PFSK-1 (cell line): ENCODE results near the gene TIGD1.

ENCODE experiments used
- FOXP2 ChIP-seq: optimal IDR thresholded peaks from 2 replicates; pipeline ENCODE3; 2011; ENCODE audit warnings: borderline replicate concordance, control low read depth, inconsistent platforms; ENCODE audit not compliant: insufficient read depth; ENCODE audit errors: extremely low read length, extremely low read depth
- POLR2AphosphoS5 ChIP-seq: IDR thresholded peaks from 2 replicates; pipeline ENCODE4 v1.6.1; 2012; ENCODE audit warnings: low read depth, mild to moderate bottlenecking, control low read depth, low read length, moderate library complexity
- TAF1 ChIP-seq: IDR thresholded peaks from 2 replicates; pipeline ENCODE4 v1.6.1; 2012; ENCODE audit warnings: low read length, control low read depth, borderline replicate concordance; ENCODE audit not compliant: insufficient read depth
- TF ChIP-seq, protein P1 (sequence below), 2 experiments: IDR thresholded peaks; 2 replicates each; pipeline versions ENCODE4 v1.6.1 to v1.8.0; 2011 to 2012; ENCODE audit warnings: low read depth in 2 of 2, low read length in 2 of 2, control low read depth in 1 of 2, inconsistent platforms in 1 of 2, mild to moderate bottlenecking in 1 of 2, moderate library complexity in 1 of 2; ENCODE audit not compliant: insufficient read depth in 1 of 2

DNA sequence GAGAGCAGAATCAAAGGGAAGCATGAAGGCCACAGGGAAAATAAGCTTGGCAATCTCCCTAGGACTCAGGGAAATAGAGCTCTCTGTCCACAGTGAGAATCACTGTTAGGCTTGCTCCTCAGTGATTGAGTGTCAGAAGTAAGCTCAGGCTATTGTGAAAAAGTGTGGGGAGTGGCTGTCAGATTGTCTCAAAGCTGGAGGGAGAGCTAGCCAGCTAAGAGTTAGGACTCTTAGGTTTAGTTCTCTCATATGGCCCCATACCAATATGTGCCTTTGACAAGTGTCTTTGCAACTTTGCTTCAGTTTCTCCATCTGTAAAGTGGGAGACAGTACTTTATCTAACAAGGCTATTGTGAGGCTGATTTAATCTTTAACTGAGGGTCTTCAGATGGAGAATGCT is 17.4 kb upstream of the TIGD1 start:
- TF ChIP-seq POLR2AphosphoS5 (no peak), TAF1 (no peak), FOXP2 (no peak)
- TF ChIP-seq, protein P1, sequence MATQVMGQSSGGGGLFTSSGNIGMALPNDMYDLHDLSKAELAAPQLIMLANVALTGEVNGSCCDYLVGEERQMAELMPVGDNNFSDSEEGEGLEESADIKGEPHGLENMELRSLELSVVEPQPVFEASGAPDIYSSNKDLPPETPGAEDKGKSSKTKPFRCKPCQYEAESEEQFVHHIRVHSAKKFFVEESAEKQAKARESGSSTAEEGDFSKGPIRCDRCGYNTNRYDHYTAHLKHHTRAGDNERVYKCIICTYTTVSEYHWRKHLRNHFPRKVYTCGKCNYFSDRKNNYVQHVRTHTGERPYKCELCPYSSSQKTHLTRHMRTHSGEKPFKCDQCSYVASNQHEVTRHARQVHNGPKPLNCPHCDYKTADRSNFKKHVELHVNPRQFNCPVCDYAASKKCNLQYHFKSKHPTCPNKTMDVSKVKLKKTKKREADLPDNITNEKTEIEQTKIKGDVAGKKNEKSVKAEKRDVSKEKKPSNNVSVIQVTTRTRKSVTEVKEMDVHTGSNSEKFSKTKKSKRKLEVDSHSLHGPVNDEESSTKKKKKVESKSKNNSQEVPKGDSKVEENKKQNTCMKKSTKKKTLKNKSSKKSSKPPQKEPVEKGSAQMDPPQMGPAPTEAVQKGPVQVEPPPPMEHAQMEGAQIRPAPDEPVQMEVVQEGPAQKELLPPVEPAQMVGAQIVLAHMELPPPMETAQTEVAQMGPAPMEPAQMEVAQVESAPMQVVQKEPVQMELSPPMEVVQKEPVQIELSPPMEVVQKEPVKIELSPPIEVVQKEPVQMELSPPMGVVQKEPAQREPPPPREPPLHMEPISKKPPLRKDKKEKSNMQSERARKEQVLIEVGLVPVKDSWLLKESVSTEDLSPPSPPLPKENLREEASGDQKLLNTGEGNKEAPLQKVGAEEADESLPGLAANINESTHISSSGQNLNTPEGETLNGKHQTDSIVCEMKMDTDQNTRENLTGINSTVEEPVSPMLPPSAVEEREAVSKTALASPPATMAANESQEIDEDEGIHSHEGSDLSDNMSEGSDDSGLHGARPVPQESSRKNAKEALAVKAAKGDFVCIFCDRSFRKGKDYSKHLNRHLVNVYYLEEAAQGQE (IDR thresholded peaks at IDR 0.05; ENCODE audit: insufficient read depth in 1 of 2, low read depth in 2 of 2, low read length in 2 of 2) = no peak
